ENCODE results near the gene ZNF221. TPM values are rescaled to one million over a fixed set of nuclear protein-coding genes. Genes with fewer than 3 reads are reported as not detected.

Gene ZNF221
- total RNA-seq, 1 experiment from 2014 or later: 2.5 TPM

GRCh38 chr19:43901395-43902390 is 49.3 kb upstream of the ZNF221 start (continued):
- no peak for TF ChIP-seq ZBTB33 (IDR thresholded peaks at IDR 0.05; ENCODE audit: extremely low read depth, insufficient replicate concordance, low read length)
- TF ChIP-seq CTCF (IDR thresholded peaks at IDR 0.05 in 2 of 3, conservative IDR thresholded peaks at IDR 0.05 in 1 of 3; ENCODE audit: borderline replicate concordance in 1 of 3, insufficient read depth in 1 of 3, low read depth in 2 of 3, low read length in 2 of 3): no peak
- no peak for TF ChIP-seq ZFX (IDR thresholded peaks at IDR 0.05)
- TF ChIP-seq EZH2 (IDR thresholded peaks at IDR 0.05): no peak
- no peak for TF ChIP-seq SP1 (IDR thresholded peaks at IDR 0.05; ENCODE audit: low read depth)

- no peaks in the 10 kb centered on the region; a peak in 2 of 4 replicates for H3K9me3 ChIP-seq (ENCODE audit: control insufficient read depth in 1 of 2, insufficient read depth in 1 of 2, low read depth in 1 of 2, low read length in 2 of 2)
- H3K79me2 ChIP-seq (ENCODE audit: insufficient read depth, low read length): no peaks in the 10 kb centered on the region
- ChIA-PET POLR2A (no interaction called here), CTCF (no interaction called here), RAD21 (ENCODE audit: low non-redundant PET in 1 of 2, low total read pairs in 2 of 2, uncharacterized antibody in 2 of 2, unreplicated experiment in 2 of 2) (no interaction called here)
- no peaks in the 10 kb centered on the region for H3K9me2 ChIP-seq (ENCODE audit: insufficient read depth)
- H3K4me1 ChIP-seq (ENCODE audit: control insufficient read depth in 1 of 2, insufficient read depth in 2 of 2, low read length in 2 of 2): no peaks in the 10 kb centered on the region
- intact Hi-C loops (cut with micrococcal nuclease): no loop called here
- BruUV-seq (replicated peaks): no TSS peak
- DNase-seq (ENCODE audit: low read depth, low spot score): no peak
- H2AFZ ChIP-seq (ENCODE audit: low read depth, low read length, poor library complexity, severe bottlenecking): no peak overlapping the region
- no peak overlapping the region for H3K4me2 ChIP-seq (ENCODE audit: low read length)
- H3K27me3 ChIP-seq (ENCODE audit: insufficient read depth, low read length): no peaks in the 10 kb centered on the region
- H4K20me1 ChIP-seq (ENCODE audit: insufficient read depth): no peaks in the 10 kb centered on the region
- no peak overlapping the region for H3K9ac ChIP-seq (ENCODE audit: low read length)
- no peak for ATAC-seq
- H3K4me3 ChIP-seq (replicated peaks in 1 of 2; ENCODE audit: low read depth in 1 of 2, low read length in 2 of 2): no peak overlapping the region
- no peaks in the 10 kb centered on the region for H3K36me3 ChIP-seq (ENCODE audit: control insufficient read depth in 1 of 2, insufficient read depth in 2 of 2, low read length in 2 of 2)
- no peak overlapping the region for H3K27ac ChIP-seq (ENCODE audit: low read depth, low read length)
- TF ChIP-seq POLR2A (IDR thresholded peaks at IDR 0.05; ENCODE audit: borderline replicate concordance, extremely low read depth, insufficient read depth, insufficient read length): no peak
- TF ChIP-seq ATF3 (IDR thresholded peaks at IDR 0.05): no peak
- TF ChIP-seq SP1 (IDR thresholded peaks at IDR 0.05; ENCODE audit: low read depth): no peak
- TF ChIP-seq EZH2 (IDR thresholded peaks at IDR 0.05): no peak
- no peak for TF ChIP-seq EZH2phosphoT487 (IDR thresholded peaks at IDR 0.05; ENCODE audit: borderline replicate concordance)
- no peak for TF ChIP-seq REST (IDR thresholded peaks at IDR 0.05; ENCODE audit: low read depth)
- TF ChIP-seq YY1 (IDR thresholded peaks at IDR 0.05; ENCODE audit: extremely low read depth, insufficient replicate concordance, low read depth, low read length): no peak
- TF ChIP-seq ELF1 (IDR thresholded peaks at IDR 0.05; ENCODE audit: borderline replicate concordance, low read depth): no peak
- TF ChIP-seq ZFX (IDR thresholded peaks at IDR 0.05): no peak
- no peak for TF ChIP-seq RAD21 (IDR thresholded peaks at IDR 0.05; ENCODE audit: low read depth)
- TF ChIP-seq CBX3 (IDR thresholded peaks at IDR 0.05; ENCODE audit: low read depth): no peak
- no peak for TF ChIP-seq POLR2AphosphoS5 (IDR thresholded peaks at IDR 0.05; ENCODE audit: low read depth, low read length)
- no peak for TF ChIP-seq SRF (IDR thresholded peaks at IDR 0.05; ENCODE audit: low read depth)
- TF ChIP-seq JUND (IDR thresholded peaks at IDR 0.05): no peak
These were observed 48.6 kb upstream of the ZNF221 start for GRCh38 chr19:43902399-43902798.
